Measurements from ENCODE around the gene CLCN3.
"Not testable (repeated sequence)": the region's sequence is repeated elsewhere in the genome, so short reads cannot be mapped to it uniquely, and the experiment has no call there.

CLCN3 gene

GRCh38 chr4:169658196-169658595 lies 37.8 kb downstream of the CLCN3 start:
- DNase-seq = no peak

- DNase-seq = peak; percentile 87
Measured at GRCh38 chr4:169658975-169659715, 38.8 kb downstream of the CLCN3 start.

- DNase-seq = peak; percentile 99
Measured at GRCh38 chr4:169659716-169660670, 39.6 kb downstream of the CLCN3 start.

GRCh38 chr4:169660929-169661328 lies 40.6 kb downstream of the CLCN3 start:
- peak; percentile 68 for DNase-seq

GRCh38 chr4:169661761-169662160 lies 41.4 kb downstream of the CLCN3 start:
- no peak for DNase-seq

GRCh38 chr4:169662206-169662605 lies 41.8 kb downstream of the CLCN3 start:
- DNase-seq = no peak

- no peak for DNase-seq
Measured at GRCh38 chr4:169663402-169663801, 43.0 kb downstream of the CLCN3 start.

- DNase-seq = no peak
Measured at GRCh38 chr4:169663831-169664230, 43.5 kb downstream of the CLCN3 start.

GRCh38 chr4:169664615-169665014 lies 44.2 kb downstream of the CLCN3 start:
- DNase-seq = peak; percentile 58

- DNase-seq = peak; percentile 89
Measured at GRCh38 chr4:169665046-169665737, 44.8 kb downstream of the CLCN3 start.

- no peak for DNase-seq
Measured at GRCh38 chr4:169668069-169668721, 47.8 kb downstream of the CLCN3 start.

- no peak for DNase-seq
Measured at GRCh38 chr4:169675825-169676224, 55.4 kb downstream of the CLCN3 start.

GRCh38 chr4:169677150-169677748 lies 56.9 kb downstream of the CLCN3 start:
- no peak for DNase-seq

- DNase-seq = not testable (repeated sequence)
Measured at GRCh38 chr4:169678486-169678885, 58.1 kb downstream of the CLCN3 start.

- DNase-seq = not testable (repeated sequence)
Measured at GRCh38 chr4:169678951-169679591, 58.7 kb downstream of the CLCN3 start.

GRCh38 chr4:169682372-169683047 lies 62.1 kb downstream of the CLCN3 start:
- no peak for DNase-seq

GRCh38 chr4:169689681-169690080 lies 69.3 kb downstream of the CLCN3 start:
- no peak for DNase-seq

GRCh38 chr4:169690787-169691186 lies 70.4 kb downstream of the CLCN3 start:
- DNase-seq = no peak

GRCh38 chr4:169698331-169698730 lies 78.0 kb downstream of the CLCN3 start:
- no peak for DNase-seq

- DNase-seq = no peak
Measured at GRCh38 chr4:169707958-169708643, 87.7 kb downstream of the CLCN3 start.

GRCh38 chr4:169715826-169716225 lies 95.4 kb downstream of the CLCN3 start:
- no peak for DNase-seq
